Activated effector memory CD4-positive, alpha-beta T cell treated with Interleukin-2 at 50 U/mL for 16 hours (primary cell): ENCODE measurements around the gene WNT3A.

Experiments
- DNase-seq: peaks from one replicate; pipeline ENCODE4 v3.0.0-alpha.2; 2020

WNT3A gene

DNA sequence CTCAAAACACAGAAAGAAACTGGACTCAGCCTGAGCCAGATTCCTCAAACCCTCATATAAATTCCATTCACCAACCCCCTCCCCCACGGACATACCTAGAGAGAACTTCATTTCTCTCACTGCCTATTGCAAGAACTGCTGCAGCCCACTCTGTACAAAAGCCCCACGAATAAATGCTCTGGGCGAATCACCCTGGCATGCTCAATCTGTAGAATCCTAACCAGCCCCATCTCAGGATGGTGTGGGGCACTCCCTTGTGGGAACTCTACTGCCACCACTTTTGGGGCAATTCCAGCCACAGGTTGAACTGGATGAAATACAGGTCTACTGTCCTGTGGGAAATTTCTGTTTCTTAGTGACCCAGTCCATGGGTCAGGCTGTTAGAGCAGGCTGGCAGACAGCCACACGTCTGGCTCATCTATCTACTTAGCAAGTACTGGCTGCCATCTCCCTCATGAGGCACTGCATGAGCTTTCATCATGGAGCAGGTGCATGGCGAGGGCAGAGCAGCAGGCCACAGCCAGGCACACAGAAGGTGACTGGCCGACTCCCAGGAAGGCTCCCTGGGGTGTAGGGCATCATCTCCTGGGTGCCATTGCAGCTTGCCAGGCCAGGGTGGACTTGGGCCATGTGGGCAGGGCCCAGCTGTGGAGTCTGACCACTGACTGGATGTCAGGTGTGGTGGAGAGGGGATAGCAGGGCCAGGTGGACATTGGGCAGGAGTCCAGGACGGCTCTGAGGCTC is 97.9 kb downstream of the WNT3A start:
- DNase-seq, result no peak

- DNase-seq, result no peak
Observed at GRCh38 chr1:228105270-228105995, 98.6 kb downstream of the WNT3A start.

- DNase-seq, result no peak
Observed at GRCh38 chr1:228105996-228106799, 99.4 kb downstream of the WNT3A start.

GRCh38 chr1:228106800-228107054 is 99.9 kb downstream of the WNT3A start:
- DNase-seq, result no peak

- DNase-seq, result no peak
Observed at GRCh38 chr1:228107636-228108035, 100.8 kb downstream of the WNT3A start.

- no peak for DNase-seq
Observed at GRCh38 chr1:228108055-228108690, 101.4 kb downstream of the WNT3A start.

- no peak for DNase-seq
Observed at GRCh38 chr1:228108742-228109072, 101.9 kb downstream of the WNT3A start.

DNA sequence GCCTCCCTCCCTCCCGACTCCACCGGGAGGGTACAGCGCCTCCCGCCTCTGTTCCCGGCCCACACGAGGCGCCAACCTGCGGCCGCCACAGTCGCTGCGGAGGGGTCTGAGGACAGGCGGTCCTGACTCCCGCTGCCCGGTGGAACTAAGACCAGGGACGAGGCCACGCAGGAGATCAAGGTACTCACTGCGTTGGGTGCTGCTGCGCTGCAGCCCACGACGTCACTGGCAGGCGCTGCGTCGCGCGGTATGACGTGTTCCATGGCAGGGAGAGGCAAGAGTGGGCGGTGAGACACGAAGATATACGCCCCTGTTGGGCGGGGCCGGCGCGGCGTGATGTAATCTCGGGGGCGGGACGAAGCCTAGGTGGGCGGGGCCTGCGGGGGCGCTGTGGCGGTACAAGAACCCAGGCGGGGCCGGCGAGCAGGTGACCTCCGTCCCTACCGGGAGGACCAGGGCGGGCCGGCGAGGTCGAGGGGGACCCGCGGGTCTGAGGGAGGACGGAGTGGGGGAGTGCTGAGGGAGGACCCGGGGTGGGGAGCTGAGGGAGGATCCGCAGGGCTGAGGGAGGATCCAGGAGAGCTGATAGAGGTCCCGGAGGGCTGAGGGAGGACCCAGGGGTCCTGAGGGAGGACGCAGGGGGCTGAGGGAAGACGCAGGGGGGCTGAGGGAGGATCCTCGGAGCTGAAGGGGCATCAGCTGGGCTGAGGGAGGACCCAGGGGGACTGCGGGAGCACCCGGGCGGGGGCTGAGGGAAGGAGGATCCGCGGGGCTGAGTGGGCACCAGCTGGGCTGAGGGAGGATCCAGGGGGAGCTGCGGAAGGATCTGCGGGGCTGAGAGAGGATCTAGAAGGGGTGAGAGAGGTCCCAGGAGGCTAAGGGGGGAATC is 102.5 kb downstream of the WNT3A start, which contains the start of gene MRPL55:
MRPL55 (minus strand) TSS at position 227 of the 889 bp plus-strand sequence. CDS start 1,039 bp downstream, outside the sequence.
- DNase-seq, result peak; percentile 98

- DNase-seq, result no peak
Observed at GRCh38 chr1:228109962-228110488, 103.2 kb downstream of the WNT3A start.

GRCh38 chr1:228110556-228110955 is 103.8 kb downstream of the WNT3A start:
- no peak for DNase-seq
